ENCODE results near the gene LPO.

GRCh38 chr17:58227733-58228132 lies 10.7 kb upstream of the LPO start:
- TF ChIP-seq CTCF (IDR thresholded peaks at IDR 0.05; ENCODE audit: insufficient read depth, low read length, poor library complexity, severe bottlenecking) (no peak), EZH2phosphoT487 (conservative IDR thresholded peaks at IDR 0.05; ENCODE audit: low read length) (no peak)

All from SU-DHL-6 (cell line).